Astrocyte (in vitro differentiated cells and primary cell): Measurements from ENCODE around the gene C11orf42.

Experiments
- EZH2 ChIP-seq: IDR thresholded peaks from 2 replicates; pipeline ENCODE4 v1.6.1; 2012; ENCODE audit warnings: mild to moderate bottlenecking, low read length, inconsistent platforms; ENCODE audit not compliant: insufficient read depth
- TF ChIP-seq, protein P1 (sequence below): IDR thresholded peaks from 2 replicates; pipeline ENCODE4 v1.5.1; 2011; ENCODE audit warnings: low read depth, mild to moderate bottlenecking, inconsistent platforms, low read length, moderate library complexity; ENCODE audit not compliant: insufficient read depth

DNA sequence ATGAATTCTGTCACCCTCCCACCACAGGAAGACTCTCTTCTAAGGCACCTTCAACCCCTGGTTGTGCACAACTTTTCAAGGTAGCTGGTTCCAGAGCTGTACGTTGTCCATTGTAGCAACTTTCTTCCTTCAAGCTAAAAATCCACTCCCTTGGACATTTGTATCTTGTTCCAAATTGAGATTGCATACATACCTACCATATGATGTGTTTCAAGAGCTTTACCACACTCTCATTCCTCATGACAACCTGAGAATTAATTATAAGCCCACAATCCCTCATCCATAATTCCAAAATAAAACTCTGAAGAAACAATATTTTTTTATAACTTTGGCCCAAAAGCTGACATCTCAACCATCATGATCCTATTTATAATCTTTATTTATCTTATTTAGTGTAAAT is 3.3 kb upstream of the C11orf42 start:
- TF ChIP-seq, protein P1, sequence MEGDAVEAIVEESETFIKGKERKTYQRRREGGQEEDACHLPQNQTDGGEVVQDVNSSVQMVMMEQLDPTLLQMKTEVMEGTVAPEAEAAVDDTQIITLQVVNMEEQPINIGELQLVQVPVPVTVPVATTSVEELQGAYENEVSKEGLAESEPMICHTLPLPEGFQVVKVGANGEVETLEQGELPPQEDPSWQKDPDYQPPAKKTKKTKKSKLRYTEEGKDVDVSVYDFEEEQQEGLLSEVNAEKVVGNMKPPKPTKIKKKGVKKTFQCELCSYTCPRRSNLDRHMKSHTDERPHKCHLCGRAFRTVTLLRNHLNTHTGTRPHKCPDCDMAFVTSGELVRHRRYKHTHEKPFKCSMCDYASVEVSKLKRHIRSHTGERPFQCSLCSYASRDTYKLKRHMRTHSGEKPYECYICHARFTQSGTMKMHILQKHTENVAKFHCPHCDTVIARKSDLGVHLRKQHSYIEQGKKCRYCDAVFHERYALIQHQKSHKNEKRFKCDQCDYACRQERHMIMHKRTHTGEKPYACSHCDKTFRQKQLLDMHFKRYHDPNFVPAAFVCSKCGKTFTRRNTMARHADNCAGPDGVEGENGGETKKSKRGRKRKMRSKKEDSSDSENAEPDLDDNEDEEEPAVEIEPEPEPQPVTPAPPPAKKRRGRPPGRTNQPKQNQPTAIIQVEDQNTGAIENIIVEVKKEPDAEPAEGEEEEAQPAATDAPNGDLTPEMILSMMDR = no peak
- TF ChIP-seq EZH2 = no peak
